Breast epithelium (tissue), 4 donors: Measurements from ENCODE around the gene AK6. TPM values are rescaled to one million over a fixed set of nuclear protein-coding genes. Genes with fewer than 3 reads are reported as not detected.

ENCODE experiments used
- DNase-seq, 2 donors: peaks; one replicate each; pipeline ENCODE4 v3.0.0-alpha.2; 2019; ENCODE audit warnings: low spot score in 2 of 2
- H3K27ac ChIP-seq, 2 donors: fragments of 200-600 bp; sonication (generic) in 1 of 2; one replicate each; pipeline ENCODE4 v1.5.1; 2016 to 2019; ENCODE audit warnings: mild to moderate bottlenecking in 1 of 2
- H3K27me3 ChIP-seq, 2 donors: fragments of 200-600 bp; sonication (generic) in 1 of 2; one replicate each; pipeline versions ENCODE4 v1.5.1 to v1.6.0; 2017 to 2019; ENCODE audit warnings: control low read depth in 1 of 2, mild to moderate bottlenecking in 1 of 2
- H3K36me3 ChIP-seq: fragments of 200-600 bp; one replicate; pipeline ENCODE4 v1.5.1; 2019
- H3K4me1 ChIP-seq, 2 donors: fragments of 200-600 bp; sonication (generic); one replicate each; pipeline ENCODE4 v1.5.1; 2016 to 2019; ENCODE audit warnings: control low read depth in 1 of 2
- H3K4me3 ChIP-seq, 3 donors: fragments of 200-600 bp; sonication (generic); 1 replicate in 2 of 3; 2 replicates in 1 of 3; pipeline ENCODE4 v1.5.1; 2016 to 2019; ENCODE audit warnings: mild to moderate bottlenecking in 3 of 3, moderate library complexity in 2 of 3
- H3K9me3 ChIP-seq, 2 donors: fragments of 200-600 bp; sonication (generic) in 1 of 2; one replicate each; pipeline ENCODE4 v1.5.1; 2016 to 2019; ENCODE audit warnings: control low read depth in 1 of 2
- POLR2A ChIP-seq: fragments of 450-650 bp; IDR thresholded peaks from one replicate; pipeline ENCODE4 v1.6.1; 2016; ENCODE audit warnings: antibody characterized with exemption, mild to moderate bottlenecking, moderate library complexity
- POLR2AphosphoS5 ChIP-seq, 3 donors: sonication (generic); formaldehyde crosslinking; IDR thresholded peaks; one replicate each; pipeline ENCODE4 v1.6.1; 2017; ENCODE audit warnings: antibody characterized with exemption in 3 of 3
- intact Hi-C: fragments of 100-400 bp; cut with DNase I; formaldehyde crosslinking; loops from one replicate; pipeline ENCODE4 v1.15.1; 2023; ENCODE audit warnings: low total_unique reads
- total RNA-seq, 3 donors: library from RNA; depleted of rRNA; stranded (reverse); fragments of >200 nt; gene quantifications; one replicate each; pipeline ENCODE4 v1.1.0, GENCODE V29; 2016
- TF ChIP-seq, protein P1 (sequence below), 3 donors: fragments of 450-650 bp; IDR thresholded peaks; one replicate each; pipeline ENCODE4 v1.5.1; 2016 to 2017; ENCODE audit warnings: antibody characterized with exemption in 3 of 3, mild to moderate bottlenecking in 3 of 3, moderate library complexity in 3 of 3

AK6 gene
- total RNA-seq = 10 to 100 TPM; 19.5 to 35.8 (median 25.6) TPM

DNA sequence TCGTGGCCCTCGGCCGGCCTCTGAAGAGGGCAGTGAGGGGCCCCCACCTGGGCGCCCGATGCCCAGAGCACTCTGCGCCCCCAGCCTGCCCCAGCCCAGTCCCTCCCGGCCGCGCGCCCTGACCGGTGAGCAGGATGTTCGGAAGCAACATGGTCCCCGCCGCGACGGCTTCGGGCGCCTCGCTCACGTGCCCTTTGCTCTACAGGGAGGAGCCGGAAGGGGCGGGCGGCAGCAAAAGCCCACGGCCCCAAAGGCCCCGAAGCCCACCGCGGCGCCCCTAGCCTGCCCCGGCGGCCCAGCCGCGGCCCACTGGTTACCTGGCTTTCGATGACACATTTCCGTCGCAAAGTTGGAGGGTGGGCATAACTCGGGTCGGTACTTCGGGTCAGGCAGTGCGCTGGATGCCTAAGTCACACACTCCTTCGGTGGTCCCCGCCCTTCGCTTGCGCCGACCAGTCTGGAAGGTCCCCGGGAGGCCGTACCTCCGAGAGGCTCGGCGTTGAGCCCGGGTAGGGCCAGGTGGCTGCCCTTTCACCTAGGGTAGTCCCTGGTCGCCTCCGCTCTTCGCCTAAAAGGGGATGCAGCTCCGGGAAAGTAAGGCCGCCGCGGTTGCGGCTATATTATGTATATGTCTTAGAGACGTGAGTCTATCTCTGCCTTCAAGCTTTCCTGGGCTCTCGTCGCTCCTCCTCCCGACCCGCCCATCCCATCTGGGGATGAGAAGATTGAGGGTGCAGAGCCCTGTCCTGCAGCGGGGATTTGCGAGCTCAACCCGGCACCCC is at the start of gene AK6, which contains the start of the genes RAD17 and TAF9:
AK6 (minus strand) TSS at position 181 of the 782 bp plus-strand sequence; CDS start at position 151, 30 bp downstream.
RAD17 (plus strand) TSS at position 479 of the 782 bp plus-strand sequence. CDS start 2,391 bp downstream, outside the sequence.
TAF9 (minus strand) TSS at position 181 of the 782 bp plus-strand sequence. CDS start 3,783 bp downstream, outside the sequence.
- TF ChIP-seq POLR2A (peak; percentile 55), POLR2AphosphoS5 (IDR thresholded peaks at IDR 0.05) (peak; percentile 87 to 93 (median 91))
- TF ChIP-seq, protein P1, sequence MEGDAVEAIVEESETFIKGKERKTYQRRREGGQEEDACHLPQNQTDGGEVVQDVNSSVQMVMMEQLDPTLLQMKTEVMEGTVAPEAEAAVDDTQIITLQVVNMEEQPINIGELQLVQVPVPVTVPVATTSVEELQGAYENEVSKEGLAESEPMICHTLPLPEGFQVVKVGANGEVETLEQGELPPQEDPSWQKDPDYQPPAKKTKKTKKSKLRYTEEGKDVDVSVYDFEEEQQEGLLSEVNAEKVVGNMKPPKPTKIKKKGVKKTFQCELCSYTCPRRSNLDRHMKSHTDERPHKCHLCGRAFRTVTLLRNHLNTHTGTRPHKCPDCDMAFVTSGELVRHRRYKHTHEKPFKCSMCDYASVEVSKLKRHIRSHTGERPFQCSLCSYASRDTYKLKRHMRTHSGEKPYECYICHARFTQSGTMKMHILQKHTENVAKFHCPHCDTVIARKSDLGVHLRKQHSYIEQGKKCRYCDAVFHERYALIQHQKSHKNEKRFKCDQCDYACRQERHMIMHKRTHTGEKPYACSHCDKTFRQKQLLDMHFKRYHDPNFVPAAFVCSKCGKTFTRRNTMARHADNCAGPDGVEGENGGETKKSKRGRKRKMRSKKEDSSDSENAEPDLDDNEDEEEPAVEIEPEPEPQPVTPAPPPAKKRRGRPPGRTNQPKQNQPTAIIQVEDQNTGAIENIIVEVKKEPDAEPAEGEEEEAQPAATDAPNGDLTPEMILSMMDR (IDR thresholded peaks at IDR 0.05) = peak in 1 of 3 donors; percentile 15
- Histone ChIP-seq H3K4me3 (peak within 1 kb of the TSS; percentile 73 to 82 (median 81)), H3K9me3 (no peaks in the 10 kb centered on the region), H3K27me3 (no peaks in the 10 kb centered on the region), H3K4me1 (peaks cover 0 to 9% of the 10 kb centered on the region in 2 donors), H3K36me3 (no peaks in the 10 kb centered on the region), H3K27ac (peak within 1 kb of the TSS; percentile 98 to 99)
- peak; percentile 86 to 88 for DNase-seq
- intact Hi-C loops = no loop called here

DNA sequence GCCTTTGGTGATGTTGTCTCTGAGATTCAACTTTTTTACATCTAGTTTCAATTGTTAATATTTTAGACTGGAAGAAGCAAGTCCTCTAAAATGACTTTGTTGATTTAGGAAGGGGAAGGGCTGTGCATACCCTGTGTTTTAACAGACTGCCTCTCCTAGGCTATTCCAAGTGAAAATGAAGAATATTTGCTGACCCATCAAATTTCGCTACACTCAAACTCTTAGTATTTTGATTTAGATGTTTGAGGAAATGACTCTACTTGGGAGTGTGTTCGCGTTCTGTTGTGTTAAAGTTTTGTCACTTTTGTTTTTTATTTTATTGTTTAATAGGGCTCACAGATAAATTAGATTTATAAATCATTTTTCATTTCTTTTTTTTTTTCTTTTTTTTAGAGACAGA is 49.2 kb upstream of the AK6 start:
- intact Hi-C loops = no loop called here
- H3K9me3 ChIP-seq = no peaks in the 10 kb centered on the region

DNA sequence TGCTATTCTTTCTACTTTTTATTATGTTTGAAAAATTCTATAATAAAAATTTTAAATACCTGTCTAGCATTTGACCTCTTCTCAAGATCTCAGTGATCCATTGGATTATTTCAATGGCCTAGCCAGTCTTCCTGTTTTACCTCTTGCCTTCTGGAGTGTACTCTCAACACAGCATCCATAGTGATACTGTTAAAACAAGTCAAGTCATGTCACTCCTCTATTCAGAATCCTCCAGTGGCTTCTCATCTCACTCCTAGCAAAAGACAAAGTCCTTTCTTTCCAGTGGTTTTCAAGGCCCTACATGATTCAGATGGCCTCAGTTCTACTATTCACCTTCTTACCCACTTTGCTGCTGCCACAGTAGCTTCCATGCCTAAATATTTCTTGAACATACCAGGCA is 47.4 kb upstream of the AK6 start:
- Histone ChIP-seq H3K27ac (no peak overlapping the region), H3K4me1 (no peaks in the 10 kb centered on the region), H3K4me3 (peak overlapping the region in 1 of 3 donors; percentile 73), H3K27me3 (no peaks in the 10 kb centered on the region), H3K9me3 (no peaks in the 10 kb centered on the region), H3K36me3 (peaks cover 6% of the 10 kb centered on the region)
- TF ChIP-seq, protein P1 (IDR thresholded peaks at IDR 0.05) = no peak
- TF ChIP-seq POLR2A = no peak
- no peak for TF ChIP-seq POLR2AphosphoS5 (IDR thresholded peaks at IDR 0.05)
- DNase-seq = no peak
- intact Hi-C loops = no loop called here

More for the DNA sequence above, 49.2 kb upstream of the AK6 start:
- no peaks in the 10 kb centered on the region for H3K27me3 ChIP-seq
- no peak for TF ChIP-seq POLR2A
- peaks cover 6% of the 10 kb centered on the region for H3K36me3 ChIP-seq
- H3K27ac ChIP-seq = no peak overlapping the region
- no peaks in the 10 kb centered on the region for H3K4me1 ChIP-seq
- no peak for DNase-seq
- no peak overlapping the region for H3K4me3 ChIP-seq

DNA sequence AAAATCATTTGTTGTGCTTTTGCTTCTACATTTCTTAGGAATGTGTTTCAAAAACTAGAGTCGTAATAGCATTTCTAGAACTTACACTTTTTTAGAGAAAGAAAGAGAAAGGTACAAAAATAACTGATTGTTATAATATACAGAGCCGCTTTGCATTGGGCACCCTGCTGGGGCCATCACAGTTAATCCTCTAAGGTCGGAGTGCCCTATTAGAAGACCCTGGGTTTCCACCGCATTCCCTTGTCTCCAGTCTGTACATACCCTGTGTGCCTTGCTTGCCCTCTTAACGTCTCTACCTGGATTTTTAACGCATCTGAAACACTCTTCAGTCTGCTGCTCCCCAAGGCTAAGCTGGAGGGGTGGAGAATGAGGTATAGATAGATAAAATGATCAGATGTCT is 46.9 kb upstream of the AK6 start:
- Histone ChIP-seq H3K9me3 (no peaks in the 10 kb centered on the region), H3K27me3 (no peaks in the 10 kb centered on the region), H3K27ac (peak overlapping the region in 1 of 2 donors; percentile 94), H3K4me1 (no peaks in the 10 kb centered on the region), H3K4me3 (peak overlapping the region in 2 of 3 donors; percentile 73 to 77), H3K36me3 (peaks cover 6% of the 10 kb centered on the region)
- no peak for DNase-seq
- intact Hi-C loops = no loop called here
- TF ChIP-seq POLR2AphosphoS5 (IDR thresholded peaks at IDR 0.05) (no peak), POLR2A (no peak)

DNA sequence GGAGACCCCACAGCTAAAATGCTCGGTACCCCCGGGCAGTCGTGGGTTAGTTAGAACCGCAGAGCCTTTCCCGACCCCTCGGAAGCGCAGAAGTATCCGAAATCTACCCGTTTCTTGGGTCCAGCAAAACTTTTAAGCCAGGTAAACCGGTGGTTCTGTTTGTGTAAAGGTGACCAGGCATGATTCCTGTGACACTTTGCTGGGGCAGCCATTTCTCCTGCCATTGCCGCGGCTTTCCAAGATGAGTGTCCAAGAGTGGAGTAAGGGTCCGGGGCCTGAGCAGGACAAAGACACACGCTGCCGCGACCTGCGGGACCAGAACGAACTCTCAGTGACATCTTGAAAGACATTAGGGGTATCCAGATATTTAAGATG is 46.3 kb upstream of the AK6 start:
- intact Hi-C loops = no loop called here

More for the DNA sequence above, 46.3 kb upstream of the AK6 start:
- TF ChIP-seq POLR2A = no peak
- no peak for TF ChIP-seq POLR2AphosphoS5 (IDR thresholded peaks at IDR 0.05)
- TF ChIP-seq, protein P1 (IDR thresholded peaks at IDR 0.05) = no peak
- Histone ChIP-seq H3K36me3 (peaks cover 6% of the 10 kb centered on the region), H3K4me1 (no peaks in the 10 kb centered on the region), H3K27me3 (no peaks in the 10 kb centered on the region), H3K9me3 (no peaks in the 10 kb centered on the region), H3K27ac (peak overlapping the region; percentile 90 to 94), H3K4me3 (peak overlapping the region; percentile 46 to 77 (median 73))
- peak in 1 of 2 donors; percentile 27 for DNase-seq
